Right lobe of liver (tissue), 4 donors: ENCODE data around the gene GEMIN4.

Experiments
- POLR2A ChIP-seq: fragments of 450-650 bp; IDR thresholded peaks from one replicate; pipeline ENCODE4 v1.6.1; 2017; ENCODE audit warnings: antibody characterized with exemption, mild to moderate bottlenecking
- TF ChIP-seq, protein P1 (sequence below), 4 donors: fragments of 200-600 bp in 3 of 4; fragments of 450-650 bp in 1 of 4; IDR thresholded peaks; one replicate each; pipeline versions ENCODE4 v1.5.1 to v1.8.0; 2016 to 2022; ENCODE audit warnings: antibody characterized with exemption in 4 of 4, mild to moderate bottlenecking in 2 of 4
- donor health status: DM: no; HTN: no; CAD: no.
- donor health status: DM: no; HTN: no; CAD: no.
- donor health status: DM: no; HTN: yes; CAD: no.

DNA sequence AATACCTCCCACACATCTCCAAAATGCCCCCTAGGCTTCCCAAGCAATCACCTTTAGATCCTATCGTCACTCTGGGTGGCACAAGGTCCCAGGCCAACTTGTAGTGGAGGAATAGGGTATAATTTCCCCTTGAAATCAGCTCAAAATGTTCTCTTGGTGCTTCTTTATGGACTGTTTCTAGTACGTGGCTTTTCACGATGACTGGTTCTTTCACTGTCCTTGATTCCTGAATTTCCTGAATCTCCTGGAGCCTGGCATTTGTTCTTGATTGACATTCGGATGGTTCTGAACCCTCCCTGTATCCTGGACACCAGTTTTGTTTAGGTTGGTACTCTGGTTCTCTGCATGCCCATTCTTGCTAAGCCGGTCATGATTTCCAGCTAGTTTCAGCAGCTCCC is 30.5 kb downstream of the GEMIN4 start:
- no peak for TF ChIP-seq POLR2A
- TF ChIP-seq, protein P1, sequence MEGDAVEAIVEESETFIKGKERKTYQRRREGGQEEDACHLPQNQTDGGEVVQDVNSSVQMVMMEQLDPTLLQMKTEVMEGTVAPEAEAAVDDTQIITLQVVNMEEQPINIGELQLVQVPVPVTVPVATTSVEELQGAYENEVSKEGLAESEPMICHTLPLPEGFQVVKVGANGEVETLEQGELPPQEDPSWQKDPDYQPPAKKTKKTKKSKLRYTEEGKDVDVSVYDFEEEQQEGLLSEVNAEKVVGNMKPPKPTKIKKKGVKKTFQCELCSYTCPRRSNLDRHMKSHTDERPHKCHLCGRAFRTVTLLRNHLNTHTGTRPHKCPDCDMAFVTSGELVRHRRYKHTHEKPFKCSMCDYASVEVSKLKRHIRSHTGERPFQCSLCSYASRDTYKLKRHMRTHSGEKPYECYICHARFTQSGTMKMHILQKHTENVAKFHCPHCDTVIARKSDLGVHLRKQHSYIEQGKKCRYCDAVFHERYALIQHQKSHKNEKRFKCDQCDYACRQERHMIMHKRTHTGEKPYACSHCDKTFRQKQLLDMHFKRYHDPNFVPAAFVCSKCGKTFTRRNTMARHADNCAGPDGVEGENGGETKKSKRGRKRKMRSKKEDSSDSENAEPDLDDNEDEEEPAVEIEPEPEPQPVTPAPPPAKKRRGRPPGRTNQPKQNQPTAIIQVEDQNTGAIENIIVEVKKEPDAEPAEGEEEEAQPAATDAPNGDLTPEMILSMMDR (IDR thresholded peaks at IDR 0.05) = no peak
